Measurements from ENCODE around the gene CDH15.
"Not testable (repeated sequence)": the region's sequence is repeated elsewhere in the genome, so short reads cannot be mapped to it uniquely, and the experiment has no call there.

Gene CDH15

GRCh38 chr16:89202422-89203215, 31.1 kb downstream of the CDH15 start:
- no peak for DNase-seq

GRCh38 chr16:89207993-89208392, 36.4 kb downstream of the CDH15 start:
- DNase-seq = no peak

- DNase-seq = no peak
Observed at GRCh38 chr16:89209522-89210044, 38.0 kb downstream of the CDH15 start.

GRCh38 chr16:89210165-89210903, 38.8 kb downstream of the CDH15 start:
- DNase-seq = no peak

- DNase-seq = no peak
Observed at GRCh38 chr16:89210904-89211515, 39.5 kb downstream of the CDH15 start.

GRCh38 chr16:89216315-89217137, 45.0 kb downstream of the CDH15 start:
- peak; percentile 49 for DNase-seq

- DNase-seq = no peak
Observed at GRCh38 chr16:89217138-89217387, 45.5 kb downstream of the CDH15 start.

- peak; percentile 58 for DNase-seq
Observed at GRCh38 chr16:89217388-89218191, 46.0 kb downstream of the CDH15 start, which contains the start of gene ZNF778. Gene ZNF778 (plus strand): TSS chr16:89217703. CDS start chr16:89221128, 3,425 bp downstream.

- no peak for DNase-seq
Observed at GRCh38 chr16:89219365-89219764, 47.8 kb downstream of the CDH15 start.

GRCh38 chr16:89221604-89222003, 50.1 kb downstream of the CDH15 start:
- DNase-seq = no peak

GRCh38 chr16:89222931-89223330, 51.4 kb downstream of the CDH15 start:
- DNase-seq = no peak

- no peak for DNase-seq
Observed at GRCh38 chr16:89224665-89225064, 53.1 kb downstream of the CDH15 start.

- DNase-seq = no peak
Observed at GRCh38 chr16:89230255-89230654, 58.7 kb downstream of the CDH15 start.

- DNase-seq = no peak
Observed at GRCh38 chr16:89232107-89232506, 60.6 kb downstream of the CDH15 start.

- no peak for DNase-seq
Observed at GRCh38 chr16:89233678-89234490, 62.3 kb downstream of the CDH15 start.

GRCh38 chr16:89237733-89238132, 66.2 kb downstream of the CDH15 start:
- DNase-seq = no peak

- DNase-seq = peak; percentile 47
Observed at GRCh38 chr16:89241187-89242007, 69.8 kb downstream of the CDH15 start.

- DNase-seq = no peak
Observed at GRCh38 chr16:89242795-89243200, 71.2 kb downstream of the CDH15 start.

GRCh38 chr16:89243664-89244063, 72.1 kb downstream of the CDH15 start:
- DNase-seq = no peak

GRCh38 chr16:89244264-89244663, 72.7 kb downstream of the CDH15 start:
- not testable (repeated sequence) for DNase-seq
